ENCODE measurements around the gene KRTAP4-16.

DNA sequence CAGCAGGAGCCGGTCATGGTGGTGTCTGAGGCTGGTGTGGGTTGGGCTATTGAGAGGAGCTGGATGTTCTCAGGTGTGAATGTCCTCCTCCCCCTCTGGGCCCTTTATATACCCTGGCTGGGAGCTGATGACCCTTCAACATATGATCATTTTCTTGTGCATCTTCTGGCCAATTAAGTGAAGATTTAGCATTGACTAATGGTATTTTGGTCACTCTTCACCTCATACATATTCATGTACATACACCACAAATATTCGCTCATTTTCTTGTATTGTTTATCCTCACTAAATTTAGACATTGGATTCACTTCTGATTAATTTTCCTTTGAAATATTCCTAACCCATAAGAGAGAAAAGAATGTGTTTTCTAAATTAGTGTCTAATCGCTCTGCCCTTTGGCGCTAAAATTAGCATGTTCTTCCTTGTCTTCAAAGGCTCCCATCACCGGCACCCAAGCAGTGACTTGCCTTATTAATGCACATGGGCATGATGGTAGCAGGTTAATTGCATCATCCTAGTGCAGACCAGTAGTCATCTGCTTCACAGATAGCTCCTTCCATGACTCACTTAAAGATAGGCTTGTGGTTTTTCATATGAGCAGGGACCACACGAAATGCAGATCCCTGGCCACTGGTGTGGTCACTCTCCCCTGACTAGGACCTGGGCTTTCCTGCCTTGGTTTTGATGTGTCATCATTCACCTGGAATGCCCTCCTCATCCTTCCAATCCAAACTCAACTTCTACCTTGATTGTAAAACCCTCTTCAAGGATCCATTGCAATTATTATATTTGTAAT, 36.0 kb downstream of the KRTAP4-16 start, which contains the start of gene KRTAP2-4:
- TF ChIP-seq TCF12 (IDR thresholded peaks at IDR 0.05; ENCODE audit: low read depth, low read length) = no peak
- TF ChIP-seq, protein P1, sequence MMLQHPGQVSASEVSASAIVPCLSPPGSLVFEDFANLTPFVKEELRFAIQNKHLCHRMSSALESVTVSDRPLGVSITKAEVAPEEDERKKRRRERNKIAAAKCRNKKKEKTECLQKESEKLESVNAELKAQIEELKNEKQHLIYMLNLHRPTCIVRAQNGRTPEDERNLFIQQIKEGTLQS (IDR thresholded peaks at IDR 0.05; ENCODE audit: insufficient read depth, low read depth, low read length) = no peak
- TF ChIP-seq, protein P2, sequence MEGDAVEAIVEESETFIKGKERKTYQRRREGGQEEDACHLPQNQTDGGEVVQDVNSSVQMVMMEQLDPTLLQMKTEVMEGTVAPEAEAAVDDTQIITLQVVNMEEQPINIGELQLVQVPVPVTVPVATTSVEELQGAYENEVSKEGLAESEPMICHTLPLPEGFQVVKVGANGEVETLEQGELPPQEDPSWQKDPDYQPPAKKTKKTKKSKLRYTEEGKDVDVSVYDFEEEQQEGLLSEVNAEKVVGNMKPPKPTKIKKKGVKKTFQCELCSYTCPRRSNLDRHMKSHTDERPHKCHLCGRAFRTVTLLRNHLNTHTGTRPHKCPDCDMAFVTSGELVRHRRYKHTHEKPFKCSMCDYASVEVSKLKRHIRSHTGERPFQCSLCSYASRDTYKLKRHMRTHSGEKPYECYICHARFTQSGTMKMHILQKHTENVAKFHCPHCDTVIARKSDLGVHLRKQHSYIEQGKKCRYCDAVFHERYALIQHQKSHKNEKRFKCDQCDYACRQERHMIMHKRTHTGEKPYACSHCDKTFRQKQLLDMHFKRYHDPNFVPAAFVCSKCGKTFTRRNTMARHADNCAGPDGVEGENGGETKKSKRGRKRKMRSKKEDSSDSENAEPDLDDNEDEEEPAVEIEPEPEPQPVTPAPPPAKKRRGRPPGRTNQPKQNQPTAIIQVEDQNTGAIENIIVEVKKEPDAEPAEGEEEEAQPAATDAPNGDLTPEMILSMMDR (IDR thresholded peaks at IDR 0.05; ENCODE audit: control extremely low read depth in 1 of 3, insufficient read depth in 1 of 3, low read depth in 1 of 3, low read length in 3 of 3) = no peak
- TF ChIP-seq SP2 (IDR thresholded peaks at IDR 0.05; ENCODE audit: low read length) = no peak
- TF ChIP-seq, protein P3, sequence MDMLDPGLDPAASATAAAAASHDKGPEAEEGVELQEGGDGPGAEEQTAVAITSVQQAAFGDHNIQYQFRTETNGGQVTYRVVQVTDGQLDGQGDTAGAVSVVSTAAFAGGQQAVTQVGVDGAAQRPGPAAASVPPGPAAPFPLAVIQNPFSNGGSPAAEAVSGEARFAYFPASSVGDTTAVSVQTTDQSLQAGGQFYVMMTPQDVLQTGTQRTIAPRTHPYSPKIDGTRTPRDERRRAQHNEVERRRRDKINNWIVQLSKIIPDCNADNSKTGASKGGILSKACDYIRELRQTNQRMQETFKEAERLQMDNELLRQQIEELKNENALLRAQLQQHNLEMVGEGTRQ (IDR thresholded peaks at IDR 0.05; ENCODE audit: low read length) = no peak
- TF ChIP-seq, protein P4, sequence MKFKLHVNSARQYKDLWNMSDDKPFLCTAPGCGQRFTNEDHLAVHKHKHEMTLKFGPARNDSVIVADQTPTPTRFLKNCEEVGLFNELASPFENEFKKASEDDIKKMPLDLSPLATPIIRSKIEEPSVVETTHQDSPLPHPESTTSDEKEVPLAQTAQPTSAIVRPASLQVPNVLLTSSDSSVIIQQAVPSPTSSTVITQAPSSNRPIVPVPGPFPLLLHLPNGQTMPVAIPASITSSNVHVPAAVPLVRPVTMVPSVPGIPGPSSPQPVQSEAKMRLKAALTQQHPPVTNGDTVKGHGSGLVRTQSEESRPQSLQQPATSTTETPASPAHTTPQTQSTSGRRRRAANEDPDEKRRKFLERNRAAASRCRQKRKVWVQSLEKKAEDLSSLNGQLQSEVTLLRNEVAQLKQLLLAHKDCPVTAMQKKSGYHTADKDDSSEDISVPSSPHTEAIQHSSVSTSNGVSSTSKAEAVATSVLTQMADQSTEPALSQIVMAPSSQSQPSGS (IDR thresholded peaks at IDR 0.05; ENCODE audit: low read length) = no peak
- TF ChIP-seq EZH2 (IDR thresholded peaks at IDR 0.05; ENCODE audit: low read depth, low read length, severe bottlenecking) = no peak
- no peak for TF ChIP-seq RAD21 (IDR thresholded peaks at IDR 0.05 in 1 of 2, conservative IDR thresholded peaks at IDR 0.05 in 1 of 2; ENCODE audit: low read depth in 2 of 2, low read length in 2 of 2)
- TF ChIP-seq POLR2AphosphoS5 (IDR thresholded peaks at IDR 0.05; ENCODE audit: low read depth, low read length) = no peak
